Measurements from ENCODE around the gene RBFOX1. TPM values are rescaled to one million over a fixed set of nuclear protein-coding genes. Genes with fewer than 3 reads are reported as not detected.

Gene RBFOX1
- polyA plus RNA-seq, 1 of the 3 experiments (the other 2 are of a cell fraction) = not detected

- Histone ChIP-seq H4K20me1 (ENCODE audit: insufficient read depth) (no peaks in the 10 kb centered on the region), H3K27me3 (ENCODE audit: insufficient read depth) (no peaks in the 10 kb centered on the region), H3K4me3 (ENCODE audit: low read depth in 2 of 2, low read length in 1 of 2) (no peak overlapping the region), H3K79me2 (ENCODE audit: insufficient read depth) (no peaks in the 10 kb centered on the region), H3K4me2 (no peak overlapping the region), H3K9me2 (no peaks in the 10 kb centered on the region), H3K9ac (no peak overlapping the region), H3K9me3 (no peaks in the 10 kb centered on the region), H3K36me3 (replicated peaks in 1 of 2; ENCODE audit: control insufficient read depth in 1 of 2, insufficient read depth in 2 of 2, low read length in 1 of 2) (no peaks in the 10 kb centered on the region), H3K4me1 (ENCODE audit: control insufficient read depth in 1 of 2, insufficient read depth in 2 of 2, low read depth in 1 of 2, low read length in 1 of 2) (no peaks in the 10 kb centered on the region), H3K27ac (ENCODE audit: low read depth in 2 of 2, low read length in 1 of 2) (no peak overlapping the region), H2AFZ (ENCODE audit: low read depth) (no peak overlapping the region), H3F3A (replicated peaks; ENCODE audit: insufficient read depth) (no peaks in the 10 kb centered on the region)
- CTCF ChIA-PET = no interaction called here
- TF ChIP-seq USF2 (IDR thresholded peaks at IDR 0.05; ENCODE audit: borderline replicate concordance, low read depth, low read length) = no peak
- no peak for TF ChIP-seq PBX3 (IDR thresholded peaks at IDR 0.05)
- TF ChIP-seq CTCF (IDR thresholded peaks at IDR 0.05) = no peak
- TF ChIP-seq RAD21 (IDR thresholded peaks at IDR 0.05; ENCODE audit: low read length) = no peak
- TF ChIP-seq RCOR1 (IDR thresholded peaks at IDR 0.05; ENCODE audit: low read length) = no peak
- no peak for TF ChIP-seq POLR2AphosphoS5 (IDR thresholded peaks at IDR 0.05; ENCODE audit: low read depth, low read length)
- no peak for TF ChIP-seq RXRA (IDR thresholded peaks at IDR 0.05; ENCODE audit: borderline replicate concordance, low read depth)
- TF ChIP-seq FOXM1 (IDR thresholded peaks at IDR 0.05; ENCODE audit: low read depth) = no peak
- TF ChIP-seq NFIC (IDR thresholded peaks at IDR 0.05; ENCODE audit: borderline replicate concordance) = no peak
- TF ChIP-seq REST (IDR thresholded peaks at IDR 0.05; ENCODE audit: low read depth, low read length) = no peak
- TF ChIP-seq IRF3 (IDR thresholded peaks at IDR 0.05; ENCODE audit: low read depth, low read length) = no peak
- TF ChIP-seq GABPA (IDR thresholded peaks at IDR 0.05; ENCODE audit: low read depth) = no peak
- no peak for TF ChIP-seq YY1 (IDR thresholded peaks at IDR 0.05; ENCODE audit: low read depth)
- TF ChIP-seq ELF1 (IDR thresholded peaks at IDR 0.05) = no peak
- TF ChIP-seq USF1 (IDR thresholded peaks at IDR 0.05; ENCODE audit: borderline replicate concordance, low read depth) = no peak
- TF ChIP-seq SMC3 (IDR thresholded peaks at IDR 0.05; ENCODE audit: low read depth, low read length) = no peak
- TF ChIP-seq MAX (IDR thresholded peaks at IDR 0.05; ENCODE audit: low read depth) = no peak
- no peak for TF ChIP-seq SIN3A (IDR thresholded peaks at IDR 0.05; ENCODE audit: borderline replicate concordance, low read depth, low read length)
- TF ChIP-seq FOSL2 (IDR thresholded peaks at IDR 0.05; ENCODE audit: borderline replicate concordance, low read depth) = no peak
- TF ChIP-seq RFX5 (IDR thresholded peaks at IDR 0.05; ENCODE audit: low read length) = no peak
- DNase-seq = no peak
- POLR2A ChIA-PET = no interaction called here
- 0% methylated on average over 2 of the region's 2 CpGs for WGBS (ENCODE audit: low lambda C conversion rate)
Observed at GRCh38 chr16:7613518-7613917, 280.9 kb downstream of the RBFOX1 start.

Measured in SK-N-SH (cell line).